GM19043 (cell line): ENCODE data around the gene SLC26A4.
"Not testable (repeated sequence)": the region's sequence is repeated elsewhere in the genome, so short reads cannot be mapped to it uniquely, and the experiment has no call there.

ENCODE experiments used
- ATAC-seq: cut with Tn5 transposase; IDR thresholded peaks from one replicate; pipeline ENCODE4 v1.9.1; 2021; ENCODE audit warnings: low read depth; ENCODE audit not compliant: unreplicated experiment

SLC26A4 gene

GRCh38 chr7:107660381-107661080 is at the start of gene SLC26A4:
Gene SLC26A4, plus strand, starts transcription at chr7:107660828. Its CDS starts 814 bp downstream, at chr7:107661642.
- ATAC-seq = peak; percentile 46

DNA sequence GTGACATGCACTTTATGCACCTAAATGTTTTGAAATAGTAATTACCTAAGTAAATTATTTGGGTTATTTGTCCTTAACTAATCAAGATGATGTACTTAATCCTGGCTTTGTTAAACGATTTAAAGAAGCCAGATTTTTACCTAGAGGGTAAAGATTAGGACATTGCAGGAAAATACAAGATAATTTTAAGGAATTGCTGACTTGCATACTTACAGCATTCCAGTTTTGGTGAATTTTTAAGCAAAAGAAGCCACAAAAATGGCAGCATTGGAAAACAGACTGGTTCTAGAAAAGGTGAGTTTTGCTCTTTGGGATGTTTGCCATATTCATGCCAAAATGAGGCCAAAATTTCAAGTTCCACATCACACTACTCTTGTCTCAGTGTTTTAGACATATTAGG is 47.2 kb upstream of the SLC26A4 start:
- no peak for ATAC-seq

GRCh38 chr7:107613948-107614347 is 46.7 kb upstream of the SLC26A4 start:
- no peak for ATAC-seq

- ATAC-seq = no peak
Measured at GRCh38 chr7:107614425-107614824, 46.2 kb upstream of the SLC26A4 start.

GRCh38 chr7:107615910-107616680 is 44.5 kb upstream of the SLC26A4 start:
- ATAC-seq = no peak

DNA sequence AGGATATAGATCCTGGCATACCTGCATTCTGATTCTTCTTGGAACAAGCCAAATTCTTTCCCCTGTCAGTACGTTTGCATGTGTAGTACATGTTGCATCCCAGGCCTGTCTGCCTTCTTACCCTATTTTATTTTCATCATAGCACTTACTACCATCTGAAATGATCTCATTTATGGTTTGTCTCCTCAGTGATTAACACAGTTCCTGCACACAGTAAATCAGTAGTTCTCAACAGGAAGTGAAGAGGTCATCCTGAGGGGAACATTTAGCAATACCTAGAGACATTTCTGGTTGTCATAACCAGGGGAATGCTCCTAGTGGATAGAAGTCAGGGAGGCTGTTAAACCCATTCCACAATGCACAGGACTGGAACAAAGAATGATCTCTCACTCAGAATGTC is 38.2 kb upstream of the SLC26A4 start:
- no peak for ATAC-seq

GRCh38 chr7:107622894-107623293 is 37.7 kb upstream of the SLC26A4 start:
- ATAC-seq = no peak

DNA sequence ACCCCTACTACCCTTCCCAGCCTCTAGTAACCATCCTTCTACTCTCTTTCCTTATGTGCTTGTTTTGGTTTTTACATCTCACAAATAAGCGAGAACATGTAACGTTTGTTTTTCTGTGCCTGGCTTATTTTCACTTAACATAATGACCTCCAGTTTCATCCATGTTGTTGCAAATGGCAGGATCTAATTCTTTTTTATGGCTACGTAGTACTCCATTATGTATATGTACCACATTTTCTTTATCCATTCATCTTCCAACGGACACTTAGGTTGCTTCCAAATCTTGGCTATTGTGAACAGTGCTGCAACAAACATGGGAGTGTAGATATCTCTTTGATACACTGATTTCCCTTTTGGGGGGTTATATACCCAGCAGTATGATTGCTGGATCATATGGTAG is 33.6 kb upstream of the SLC26A4 start:
- ATAC-seq = no peak

- no peak for ATAC-seq
Measured at GRCh38 chr7:107628461-107629064, 32.1 kb upstream of the SLC26A4 start.

DNA sequence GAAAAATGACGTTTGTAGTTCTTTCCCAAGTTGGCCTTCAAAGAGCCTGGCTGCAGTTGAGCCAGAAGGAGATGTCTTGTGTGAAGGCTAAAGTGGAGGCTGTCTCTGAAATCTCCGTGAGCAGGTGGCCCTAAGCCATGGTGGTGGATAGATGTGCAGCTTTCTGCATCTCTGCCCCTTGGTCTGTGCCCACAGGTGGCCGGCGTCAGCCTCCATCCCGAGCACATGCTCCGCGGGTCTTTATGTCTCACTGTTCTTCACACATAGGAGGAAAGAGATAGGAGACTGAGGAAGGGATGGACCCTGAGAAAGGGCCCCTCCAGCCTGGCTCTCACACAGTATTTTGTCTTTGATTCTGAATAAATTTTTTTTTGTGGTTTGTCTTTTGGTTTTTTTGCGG is 30.3 kb upstream of the SLC26A4 start:
- no peak for ATAC-seq

DNA sequence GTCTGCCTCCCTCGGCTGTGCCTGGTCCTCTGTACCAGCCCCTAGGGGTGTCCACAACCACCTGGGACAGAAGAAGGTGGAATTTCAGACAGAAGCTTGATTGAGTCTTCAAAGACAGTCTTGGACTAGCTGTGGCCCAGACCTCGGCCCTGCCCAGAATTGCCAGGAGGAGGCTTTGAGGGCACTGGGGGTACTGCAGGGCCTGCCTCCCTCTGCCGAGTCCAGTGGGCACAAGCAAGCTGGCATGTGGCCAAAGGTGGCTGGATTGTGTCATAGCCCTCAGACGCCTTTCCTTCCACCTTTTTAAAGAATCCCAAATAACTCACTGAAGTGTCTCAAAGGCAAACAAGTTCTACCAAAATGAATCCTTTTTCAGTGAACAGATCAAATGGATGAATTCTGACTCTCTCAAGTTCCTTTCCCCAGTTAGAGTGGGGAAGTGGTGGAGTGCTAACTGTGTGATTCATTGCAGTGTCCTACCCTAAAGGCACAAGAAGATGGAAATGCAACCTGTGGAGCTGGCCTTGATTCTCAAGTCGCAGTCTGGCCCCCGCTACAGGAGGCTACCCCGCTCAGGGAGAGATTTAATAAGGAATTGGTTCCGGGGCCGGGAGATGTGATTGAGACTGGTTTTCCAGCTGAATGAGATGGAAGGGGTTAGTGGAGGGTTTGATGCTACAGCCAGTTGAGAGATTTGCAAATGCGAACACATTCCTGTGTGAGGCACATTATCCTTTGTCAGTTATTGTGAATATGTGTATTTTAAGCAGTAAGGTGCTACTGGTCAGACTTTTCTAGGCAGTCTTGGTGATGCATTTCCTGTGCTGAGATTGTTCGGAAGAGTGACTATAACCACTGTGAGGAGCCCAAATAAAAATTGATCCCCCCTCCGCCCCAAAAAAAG is 28.8 kb upstream of the SLC26A4 start:
- ATAC-seq = no peak

DNA sequence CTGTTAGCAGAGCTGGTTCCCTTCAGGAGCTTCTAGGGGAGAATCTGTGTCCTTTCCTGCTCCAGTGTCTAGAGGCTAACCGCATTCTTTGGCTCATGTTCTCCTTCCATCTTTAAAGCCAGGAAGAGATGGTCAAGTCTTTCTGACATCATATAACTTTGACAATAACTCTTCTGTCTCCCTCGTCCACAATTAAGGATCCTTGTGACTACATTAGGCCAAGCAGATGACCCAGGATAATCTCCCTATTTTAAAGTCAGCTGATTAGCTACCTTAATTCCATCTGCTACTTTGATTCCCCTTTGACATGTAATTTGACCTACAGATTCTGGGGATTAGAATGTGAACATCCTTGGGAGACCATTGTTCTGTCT is 28.1 kb upstream of the SLC26A4 start:
- ATAC-seq = no peak

DNA sequence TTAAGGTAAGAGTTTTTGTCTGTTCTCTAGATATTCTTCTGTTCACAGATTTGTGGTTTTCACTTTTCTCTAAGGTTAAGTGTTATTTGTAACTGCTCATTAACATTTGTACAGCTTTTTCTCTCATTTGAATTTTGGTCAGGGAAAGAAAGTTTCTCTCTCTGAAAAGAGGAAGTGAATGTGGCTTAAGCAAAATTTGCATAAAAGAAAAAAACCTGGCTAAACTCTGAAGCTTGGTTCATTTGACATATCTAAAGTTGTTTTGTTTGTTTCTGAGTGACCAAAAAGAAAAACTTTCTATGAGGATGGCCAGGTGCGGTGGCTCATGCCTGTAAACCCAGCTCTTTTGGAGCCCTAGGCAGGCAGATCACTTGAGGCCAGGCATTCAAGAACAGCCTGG is 22.0 kb upstream of the SLC26A4 start:
- peak; percentile 90 for ATAC-seq

GRCh38 chr7:107639070-107639469 is 21.6 kb upstream of the SLC26A4 start:
- not testable (repeated sequence) for ATAC-seq

- no peak for ATAC-seq
Measured at GRCh38 chr7:107641676-107642075, 19.0 kb upstream of the SLC26A4 start.

GRCh38 chr7:107642501-107642900 is 18.1 kb upstream of the SLC26A4 start:
- ATAC-seq = no peak

- no peak for ATAC-seq
Measured at GRCh38 chr7:107643407-107643806, 17.2 kb upstream of the SLC26A4 start.

DNA sequence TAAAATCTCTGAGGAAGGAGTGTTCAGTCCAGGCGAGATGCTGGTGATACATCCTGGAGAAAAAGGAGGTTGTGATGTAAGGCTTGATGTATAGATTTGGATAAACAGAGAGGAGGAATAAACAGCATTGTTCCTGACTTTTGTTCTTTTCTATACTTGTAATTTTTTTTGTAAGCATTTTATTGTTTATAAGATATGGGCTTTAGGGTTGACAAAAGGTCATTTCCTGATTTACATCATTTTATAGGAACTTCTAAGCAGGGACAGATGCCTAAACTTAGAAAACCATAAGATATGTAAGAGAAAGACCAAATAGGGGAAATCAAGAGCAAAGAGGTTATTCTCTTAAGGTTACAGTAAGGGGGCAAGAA is 16.7 kb upstream of the SLC26A4 start:
- ATAC-seq = no peak

- ATAC-seq = no peak
Measured at GRCh38 chr7:107644309-107644974, 16.2 kb upstream of the SLC26A4 start.

GRCh38 chr7:107652642-107653041 is 8.0 kb upstream of the SLC26A4 start:
- ATAC-seq = no peak
